Erythroblast (primary cell): ENCODE measurements around the gene S100A14.

Experiments
- GATA1 ChIP-seq: IDR thresholded peaks from 2 replicates; pipeline ENCODE4 v1.6.1; 2011; ENCODE audit warnings: low read depth, mild to moderate bottlenecking, control low read depth, low read length, moderate library complexity
- POLR2A ChIP-seq: IDR thresholded peaks from 2 replicates; pipeline ENCODE4 v1.6.1; 2011; ENCODE audit warnings: mild to moderate bottlenecking, low read length

GRCh38 chr1:153616144-153616916 is at the start of gene S100A14:
- no peak for TF ChIP-seq POLR2A
- no peak for TF ChIP-seq GATA1
